ENCODE measurements around the gene AOC3.

Gene AOC3

DNA sequence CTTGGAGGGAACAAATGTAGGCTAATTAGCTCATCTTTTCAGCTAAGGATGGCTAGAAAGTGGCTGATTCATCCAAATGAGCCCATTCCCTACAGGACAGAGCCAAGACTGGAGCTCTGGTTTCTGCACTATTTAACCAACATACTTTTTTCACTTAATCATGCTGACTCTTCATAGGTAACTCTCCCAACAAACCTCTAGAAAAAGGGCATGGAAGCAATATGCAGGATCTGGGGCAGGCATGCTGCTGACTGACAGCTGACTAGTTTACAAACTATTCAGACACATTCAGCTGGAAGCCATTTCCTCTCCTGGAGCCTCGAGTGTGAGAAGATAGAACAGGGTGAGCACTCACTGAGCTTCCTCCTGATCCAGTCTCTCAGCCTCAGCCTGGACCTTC, 33.1 kb upstream of the AOC3 start:
- TF ChIP-seq CTCF (IDR thresholded peaks at IDR 0.05; ENCODE audit: insufficient read depth, low read depth, low read length, missing control alignments), result no peak
- DNase-seq (ENCODE audit: low read depth), result peak; percentile 79
- no peak overlapping the region for H3K4me3 ChIP-seq (ENCODE audit: low read length)

DNA sequence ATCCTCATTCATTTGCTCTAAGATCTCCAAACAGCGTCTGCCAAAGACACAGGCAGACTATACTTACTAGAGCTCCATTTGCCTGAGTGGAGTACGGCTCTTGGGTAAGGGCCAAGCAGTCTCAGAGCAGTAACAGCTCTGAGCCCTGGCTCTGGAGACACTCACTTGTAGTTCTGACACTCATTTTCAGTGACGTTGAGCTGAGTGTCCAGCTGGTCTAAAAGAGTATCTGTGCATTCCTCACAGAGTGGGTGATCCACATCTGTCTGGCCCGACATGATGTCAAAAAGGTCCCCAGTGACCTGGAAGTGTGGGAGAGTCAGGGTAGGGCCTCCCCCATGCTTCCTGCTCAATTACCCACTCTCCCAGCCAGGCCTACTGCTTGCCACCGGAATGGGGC, 32.6 kb upstream of the AOC3 start:
- no peak for DNase-seq (ENCODE audit: low read depth)
- TF ChIP-seq CTCF (IDR thresholded peaks at IDR 0.05; ENCODE audit: insufficient read depth, low read depth, low read length, missing control alignments), result no peak
- no peak overlapping the region for H3K4me3 ChIP-seq (ENCODE audit: low read length)

- no peak overlapping the region for H3K4me3 ChIP-seq (ENCODE audit: low read length)
- peak; percentile 76 for TF ChIP-seq CTCF (IDR thresholded peaks at IDR 0.05; ENCODE audit: insufficient read depth, low read depth, low read length, missing control alignments)
- peak; percentile 71 for DNase-seq (ENCODE audit: low read depth)
These were observed 31.0 kb upstream of the AOC3 start for GRCh38 chr17:42819939-42820535.

DNA sequence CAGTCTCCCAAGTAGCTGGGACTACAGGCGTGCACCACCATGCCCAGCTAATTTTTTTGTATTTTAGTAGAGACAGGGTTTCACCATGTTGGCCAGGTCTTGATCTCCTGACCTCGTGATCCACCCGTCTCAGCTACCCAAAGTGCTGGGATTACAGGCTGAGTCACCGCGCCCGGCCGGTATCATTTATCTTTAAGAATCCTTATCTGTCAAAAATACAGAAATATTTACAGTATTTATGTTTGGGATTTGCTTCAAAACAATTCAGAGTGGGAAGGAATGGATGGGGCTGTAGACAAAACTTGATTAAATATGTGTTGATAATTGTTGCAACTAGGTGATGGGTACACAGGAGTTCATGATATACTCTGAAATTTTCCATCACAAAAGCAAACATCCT, 29.8 kb upstream of the AOC3 start:
- DNase-seq (ENCODE audit: low read depth), result no peak
- H3K4me3 ChIP-seq (ENCODE audit: low read length), result no peak overlapping the region
- TF ChIP-seq CTCF (IDR thresholded peaks at IDR 0.05; ENCODE audit: insufficient read depth, low read depth, low read length, missing control alignments), result no peak

DNA sequence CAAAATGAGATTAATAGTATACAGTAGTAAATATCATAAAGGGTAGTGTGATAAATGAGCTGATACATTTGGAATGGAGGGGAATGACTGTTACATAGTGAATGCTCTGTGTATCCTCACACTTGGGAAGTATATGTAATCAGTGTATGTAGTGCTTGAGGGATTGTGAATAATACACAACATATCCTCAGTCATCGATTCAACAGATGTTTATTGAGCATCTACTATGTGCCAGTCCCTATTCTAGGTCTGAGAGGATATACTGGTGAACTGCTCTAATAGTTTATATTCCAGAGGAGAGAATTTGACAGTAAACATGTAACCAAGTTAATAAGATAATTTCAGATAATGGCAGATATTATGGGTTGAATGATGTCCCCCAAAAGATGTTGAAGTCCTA, 23.5 kb upstream of the AOC3 start:
- no peak overlapping the region for H3K4me3 ChIP-seq (ENCODE audit: low read length)
- no peak for DNase-seq (ENCODE audit: low read depth)
- no peak for TF ChIP-seq CTCF (IDR thresholded peaks at IDR 0.05; ENCODE audit: insufficient read depth, low read depth, low read length, missing control alignments)

DNA sequence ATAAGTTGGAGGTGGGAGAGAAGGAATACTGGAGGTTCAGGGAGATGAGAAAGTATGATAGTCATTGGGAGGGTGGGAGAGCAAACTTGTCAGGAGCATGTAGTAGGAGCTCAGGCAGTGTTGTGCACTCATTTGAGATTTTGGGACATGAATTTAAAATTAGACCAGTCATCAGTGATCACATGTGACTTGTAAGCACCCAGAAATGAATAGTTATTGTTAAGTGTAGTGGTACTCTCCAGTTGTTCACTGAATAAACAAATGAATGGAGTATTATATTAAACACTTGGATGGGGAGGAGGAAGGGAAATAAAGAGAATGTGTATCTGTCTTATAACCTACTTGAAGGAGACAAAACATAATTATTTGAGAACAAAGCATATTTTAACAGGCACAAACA, 20.0 kb upstream of the AOC3 start:
- no peak for TF ChIP-seq CTCF (IDR thresholded peaks at IDR 0.05; ENCODE audit: insufficient read depth, low read depth, low read length, missing control alignments)

GRCh38 chr17:42832213-42832933, 18.6 kb upstream of the AOC3 start:
- peak overlapping the region; percentile 97 for H3K4me3 ChIP-seq (ENCODE audit: low read length)
- no peak for DNase-seq (ENCODE audit: low read depth)
- no peak for TF ChIP-seq CTCF (IDR thresholded peaks at IDR 0.05; ENCODE audit: insufficient read depth, low read depth, low read length, missing control alignments)

More for the DNA sequence above, 20.0 kb upstream of the AOC3 start:
- H3K4me3 ChIP-seq (ENCODE audit: low read length), result no peak overlapping the region
- no peak for DNase-seq (ENCODE audit: low read depth)

Measured in epithelial cell of esophagus (primary cell).